NCI-H226 (cell line): ENCODE data around the gene SH2D1B.
A peak's percentile ranks its signal among the peaks of the same experiment; 100 is the strongest.

Source experiments
- DNase-seq: peaks from one replicate; pipeline ENCODE4 v3.0.0-alpha.2; 2015

SH2D1B gene

GRCh38 chr1:162380061-162380846, 31.7 kb downstream of the SH2D1B start:
- no peak for DNase-seq

GRCh38 chr1:162376691-162377090, 35.2 kb downstream of the SH2D1B start, which contains the start of gene SPATA46:
TSS of gene SPATA46 (minus strand) at chr1:162376854. CDS start at chr1:162376790, 64 bp downstream.
- DNase-seq: no peak

DNA sequence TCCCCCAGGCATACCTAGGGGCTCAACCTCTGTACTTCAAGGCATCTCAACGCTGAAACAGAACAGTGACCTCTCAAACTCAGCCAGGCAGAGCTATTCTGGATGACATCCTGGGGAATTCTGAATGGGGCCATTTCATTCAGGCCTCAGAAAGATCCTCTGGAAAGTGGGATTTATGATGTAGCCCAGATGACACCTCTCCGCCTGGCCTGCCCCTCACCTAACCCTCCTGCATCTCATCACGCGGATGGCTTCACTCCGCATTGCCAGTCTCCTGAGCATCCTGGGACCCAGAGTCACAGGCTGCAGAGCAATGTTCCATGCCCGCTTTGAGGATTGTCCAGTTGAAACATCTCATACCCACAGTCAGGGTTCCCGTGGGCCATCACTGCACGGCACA, 36.5 kb downstream of the SH2D1B start:
- DNase-seq: no peak

GRCh38 chr1:162374406-162374805, 37.5 kb downstream of the SH2D1B start:
- DNase-seq: no peak

- peak; percentile 59 for DNase-seq
These were observed 38.2 kb downstream of the SH2D1B start for GRCh38 chr1:162373541-162374260.

DNA sequence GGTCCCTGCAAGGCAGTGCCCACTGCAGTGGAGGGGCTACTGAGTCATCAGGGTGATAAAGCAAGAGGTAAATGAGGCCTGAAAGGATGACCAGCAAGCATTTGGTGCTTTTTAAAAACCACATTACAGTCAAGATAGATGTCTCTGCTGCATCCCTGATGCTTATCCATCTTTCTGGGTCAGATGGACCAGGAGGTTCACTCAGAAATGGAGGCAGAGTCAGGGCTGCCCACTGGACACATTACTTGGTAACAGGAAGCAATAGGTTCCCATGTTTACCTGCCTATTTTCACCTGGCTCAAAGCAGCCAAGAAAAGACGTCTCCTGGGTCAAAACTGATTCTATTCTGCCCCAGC, 38.9 kb downstream of the SH2D1B start:
- DNase-seq: no peak

- DNase-seq: peak; percentile 79
These were observed 39.5 kb downstream of the SH2D1B start for GRCh38 chr1:162372159-162373071.

DNA sequence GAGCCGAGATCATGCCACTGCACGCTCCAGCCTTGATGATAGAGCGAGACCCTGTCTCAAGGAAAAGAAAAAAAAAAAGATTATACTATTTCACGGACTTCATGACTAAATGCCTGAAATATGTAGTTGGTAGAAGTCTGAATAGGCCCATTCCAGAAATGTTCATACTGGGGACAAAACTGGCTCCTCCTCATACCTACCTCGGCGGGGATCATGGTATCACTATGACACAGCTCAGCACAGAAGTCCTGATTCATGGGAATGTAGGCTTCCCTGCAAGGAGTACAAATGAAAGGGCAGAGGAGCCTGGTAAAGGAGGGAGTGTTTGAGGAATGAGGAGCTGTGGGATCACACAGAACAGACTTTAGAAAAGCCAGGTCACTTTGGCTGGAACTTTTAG, 40.3 kb downstream of the SH2D1B start:
- peak; percentile 51 for DNase-seq

DNA sequence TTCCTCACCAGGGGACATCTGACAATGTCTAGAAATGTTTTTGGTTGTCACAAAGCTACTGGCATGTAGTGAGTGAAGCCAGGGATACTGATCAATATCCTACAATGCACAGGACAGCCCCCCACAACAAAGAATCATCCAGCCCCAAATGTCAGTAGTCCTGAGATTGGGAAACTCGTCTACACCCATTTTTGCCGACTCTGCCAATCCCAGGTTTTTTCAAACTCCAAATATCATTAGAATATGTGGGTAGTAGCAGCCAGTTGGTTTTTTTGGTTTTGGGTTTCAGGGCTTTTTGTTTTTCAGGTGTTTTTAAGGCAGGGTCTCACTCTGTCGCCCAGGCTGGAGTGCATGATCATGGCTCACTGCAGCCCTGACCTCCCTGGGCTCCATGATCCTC, 41.2 kb downstream of the SH2D1B start:
- no peak for DNase-seq

GRCh38 chr1:162370161-162370560, 41.8 kb downstream of the SH2D1B start:
- no peak for DNase-seq

DNA sequence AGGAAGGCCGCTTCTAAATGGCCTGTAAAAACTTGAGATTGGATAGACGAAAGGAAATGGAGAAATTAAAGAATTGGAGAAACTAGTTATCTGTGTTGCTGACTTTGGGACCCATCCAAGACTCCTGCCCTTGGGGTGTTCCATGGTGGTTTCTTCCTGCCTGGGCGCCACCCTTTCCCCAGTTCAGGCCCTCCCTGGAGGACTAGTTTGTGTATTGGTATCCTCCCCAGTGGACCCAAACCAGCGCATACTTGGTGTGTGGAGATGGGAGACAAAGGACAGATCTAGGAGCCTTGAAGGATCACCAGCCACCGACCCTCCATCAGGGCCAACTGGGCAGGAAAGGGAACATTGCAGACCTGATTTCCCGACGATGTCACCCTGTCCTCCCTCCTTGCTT, 42.4 kb downstream of the SH2D1B start:
- DNase-seq: no peak

- DNase-seq: no peak
These were observed 43.5 kb downstream of the SH2D1B start for GRCh38 chr1:162368451-162368850.

DNA sequence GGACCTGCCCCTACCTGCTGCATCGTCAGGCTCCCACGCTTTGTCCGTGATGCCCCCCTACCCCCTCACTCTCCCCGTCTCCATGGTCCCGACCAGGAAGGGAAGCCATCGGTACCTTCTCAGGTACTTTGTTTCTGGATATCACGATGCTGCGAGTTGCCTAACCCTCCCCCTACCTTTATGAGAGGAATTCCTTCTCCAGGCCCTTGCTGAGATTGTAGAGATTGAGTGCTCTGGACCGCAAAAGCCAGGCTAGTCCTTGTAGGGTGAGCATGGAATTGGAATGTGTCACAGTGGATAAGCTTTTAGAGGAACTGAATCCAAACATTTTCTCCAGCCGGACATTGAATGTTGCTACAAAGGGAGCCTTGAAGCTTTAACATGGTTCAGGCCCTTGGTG, 44.2 kb downstream of the SH2D1B start:
- no peak for DNase-seq

- no peak for DNase-seq
These were observed 44.9 kb downstream of the SH2D1B start for GRCh38 chr1:162367073-162367472.

DNA sequence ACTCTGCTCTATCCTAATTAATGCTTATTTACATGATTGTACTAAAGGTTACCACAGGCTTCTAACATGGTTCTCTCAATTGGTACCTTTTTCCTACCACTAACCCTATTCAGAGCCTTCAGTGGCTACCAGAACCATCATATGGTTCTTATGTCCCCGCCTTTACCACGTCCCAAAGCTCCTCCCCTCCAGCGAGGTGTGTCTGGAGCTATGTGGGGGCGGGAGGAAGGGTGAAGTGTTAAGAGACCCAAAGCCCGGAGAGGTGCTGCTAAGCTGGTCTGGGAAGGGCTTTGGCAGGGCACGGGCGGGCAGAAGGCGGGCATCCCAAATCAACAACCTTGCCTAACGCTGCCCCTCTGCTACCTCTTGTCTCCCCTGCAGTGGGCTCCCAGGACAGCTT, 45.3 kb downstream of the SH2D1B start:
- DNase-seq: no peak

- DNase-seq: no peak
These were observed 45.8 kb downstream of the SH2D1B start for GRCh38 chr1:162366149-162366548.

GRCh38 chr1:162365284-162366020, 46.5 kb downstream of the SH2D1B start:
- DNase-seq: no peak

GRCh38 chr1:162364498-162364897, 47.4 kb downstream of the SH2D1B start:
- no peak for DNase-seq

DNA sequence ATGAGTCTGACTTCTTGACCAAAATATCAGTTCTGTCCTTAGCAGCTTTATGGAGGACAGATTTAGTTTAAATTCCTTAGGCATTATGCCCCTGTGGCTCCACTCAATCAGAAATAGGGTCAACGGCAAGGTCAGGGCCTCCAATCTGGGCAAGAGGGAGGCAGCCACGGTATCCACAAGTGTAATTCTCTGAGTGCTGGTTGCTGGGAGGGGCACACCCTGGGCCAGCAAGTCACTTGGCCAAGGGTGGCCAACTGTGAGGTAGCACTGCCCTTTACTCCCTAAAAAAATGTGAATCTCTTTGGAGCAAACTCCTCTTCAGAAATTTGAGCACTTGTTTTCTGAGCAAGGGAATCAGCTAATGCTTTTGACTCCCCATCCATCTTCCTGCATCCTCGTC, 48.1 kb downstream of the SH2D1B start:
- DNase-seq: no peak

GRCh38 chr1:162361349-162361748, 50.6 kb downstream of the SH2D1B start:
- DNase-seq: no peak

DNA sequence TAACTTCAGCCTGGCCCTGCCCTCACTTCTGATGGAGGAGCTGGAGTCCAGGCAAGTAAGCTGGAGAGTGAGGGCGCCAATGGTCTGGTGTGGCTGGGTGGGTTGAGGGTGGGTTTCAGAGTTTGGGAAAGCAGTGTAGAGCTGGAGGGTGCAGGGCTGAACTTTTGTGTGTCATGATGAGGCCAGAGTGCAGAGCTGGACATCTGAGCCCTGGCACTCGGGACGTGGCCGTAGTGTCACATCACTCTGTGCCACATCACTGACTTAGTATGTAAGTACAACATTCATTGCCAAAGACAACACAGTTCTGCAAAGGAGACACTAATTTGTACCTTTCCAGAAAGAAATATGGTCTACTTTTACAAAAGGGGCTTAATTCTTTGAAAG, 51.1 kb downstream of the SH2D1B start:
- no peak for DNase-seq

DNA sequence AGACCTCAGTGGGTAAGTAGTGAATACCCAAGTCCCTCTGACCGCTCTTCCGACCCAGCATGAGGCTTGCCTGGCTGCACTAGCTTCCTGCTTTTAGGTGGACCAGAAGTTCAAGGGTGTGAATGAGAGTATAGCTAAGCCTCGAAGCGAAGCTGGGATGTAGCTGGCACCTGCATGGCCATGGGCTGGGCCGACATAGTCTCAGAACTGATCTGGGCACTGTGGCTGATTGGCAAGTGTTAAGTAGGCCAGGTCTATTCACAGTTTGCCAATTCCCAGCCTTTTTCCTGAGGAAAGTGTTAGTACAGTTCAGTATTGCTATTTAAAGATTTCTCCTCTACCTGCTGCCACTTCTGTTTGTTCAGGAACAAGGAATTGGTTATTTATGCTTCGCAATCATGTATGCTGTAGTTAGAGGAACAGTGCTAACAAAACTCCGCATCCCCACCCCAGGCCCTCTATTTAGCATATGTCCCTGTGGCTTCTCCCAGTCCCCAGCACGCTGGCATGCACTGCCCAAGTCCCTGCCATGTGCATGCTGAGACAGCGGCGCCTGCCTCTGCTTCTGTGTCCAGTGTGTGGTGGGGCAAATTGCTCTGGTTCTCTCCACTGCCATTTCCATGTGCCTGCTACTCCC, 51.6 kb downstream of the SH2D1B start:
- DNase-seq: no peak
